Tongue (tissue), 2 donors: ENCODE results near the gene HELQ. TPM values are rescaled to one million over a fixed set of nuclear protein-coding genes. Genes with fewer than 3 reads are reported as not detected.
"Not testable (repeated sequence)": the region's sequence is repeated elsewhere in the genome, so short reads cannot be mapped to it uniquely, and the experiment has no call there.

Experiments used
- DNase-seq: peaks from one replicate; pipeline ENCODE4 v3.0.0-alpha.2; 2015
- total RNA-seq: library from RNA; depleted of rRNA; stranded (reverse); fragments of >200 nt; gene quantifications from one replicate; pipeline ENCODE4 v1.2.3, GENCODE V29; 2014

The HELQ gene
- total RNA-seq, 1 donor from 2014 or later, result 23.2 TPM

DNA sequence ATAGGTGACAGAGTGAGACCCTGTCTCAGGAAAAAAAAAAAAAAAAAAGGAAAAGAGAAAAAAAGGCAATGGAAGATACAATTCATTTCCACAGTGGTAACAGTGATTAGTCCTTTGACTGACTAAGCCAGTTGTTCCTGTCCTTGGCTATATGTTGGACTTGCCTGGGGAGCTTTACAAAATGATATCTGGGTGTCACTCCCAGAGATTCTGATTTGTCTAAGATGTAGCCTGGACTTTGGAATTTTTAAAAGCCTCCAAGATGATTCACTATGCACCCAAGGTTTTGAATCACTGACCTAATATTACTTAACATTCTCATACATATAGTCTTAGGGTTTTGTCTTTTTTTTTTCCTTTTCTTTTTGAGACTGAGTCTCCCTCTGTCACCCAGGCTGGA is 16.9 kb downstream of the HELQ start:
- no peak for DNase-seq

DNA sequence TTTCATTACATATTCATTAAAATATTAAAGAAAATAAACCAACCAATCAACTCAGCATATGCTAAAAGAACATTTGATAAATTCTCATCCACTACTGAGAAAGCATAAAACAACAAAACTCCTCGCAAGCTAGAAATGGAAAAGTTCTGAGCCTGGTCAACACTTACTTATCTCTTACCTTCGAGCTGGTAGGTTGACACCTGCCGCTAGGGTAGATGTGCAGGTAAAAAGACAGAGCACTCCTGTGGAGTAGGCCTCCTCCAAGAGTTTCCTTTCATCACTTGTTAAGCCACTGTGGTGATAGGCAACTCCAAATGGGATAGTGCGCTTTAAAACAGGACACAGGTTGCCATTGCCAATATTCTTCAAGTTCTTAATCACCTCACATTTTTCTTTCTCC is 18.9 kb downstream of the HELQ start:
- DNase-seq, result no peak

DNA sequence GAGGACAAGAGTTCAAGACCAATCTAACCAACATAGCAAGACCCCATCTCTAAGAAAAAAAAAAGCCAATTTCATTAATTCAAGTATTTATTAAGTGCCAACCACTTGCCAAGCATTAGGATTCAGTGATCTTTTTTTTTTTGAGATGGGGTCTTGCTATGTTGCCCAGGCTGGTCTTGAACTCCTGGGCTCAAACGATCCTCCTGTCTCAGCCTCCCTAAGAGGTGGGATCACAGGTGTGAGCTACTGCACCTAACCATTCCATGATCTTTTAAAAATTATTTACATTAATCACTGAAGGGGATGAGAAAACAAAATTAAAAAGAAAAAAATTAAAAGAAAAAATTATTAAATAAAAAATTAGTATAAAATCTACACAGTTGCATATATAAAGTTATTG is 24.4 kb downstream of the HELQ start:
- DNase-seq, result no peak

DNA sequence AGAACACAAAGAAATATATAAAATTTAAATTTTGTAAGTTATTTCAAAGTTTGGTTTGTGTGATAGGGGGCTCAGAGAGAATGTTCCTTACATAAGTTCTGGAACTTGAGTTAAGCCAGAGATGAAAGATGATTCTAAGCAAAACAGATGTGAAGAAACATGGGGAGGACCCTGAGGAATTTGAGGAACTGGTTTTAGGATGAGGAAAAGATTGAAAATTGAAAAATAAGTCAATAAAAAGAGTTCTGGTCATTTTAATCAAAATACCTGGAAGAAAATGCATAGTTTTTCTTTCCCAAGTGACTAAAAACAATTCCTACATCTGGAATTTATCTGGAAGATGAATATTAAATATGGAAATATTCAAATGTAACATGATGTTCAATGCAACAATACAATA is 37.4 kb downstream of the HELQ start:
- DNase-seq, result no peak

DNA sequence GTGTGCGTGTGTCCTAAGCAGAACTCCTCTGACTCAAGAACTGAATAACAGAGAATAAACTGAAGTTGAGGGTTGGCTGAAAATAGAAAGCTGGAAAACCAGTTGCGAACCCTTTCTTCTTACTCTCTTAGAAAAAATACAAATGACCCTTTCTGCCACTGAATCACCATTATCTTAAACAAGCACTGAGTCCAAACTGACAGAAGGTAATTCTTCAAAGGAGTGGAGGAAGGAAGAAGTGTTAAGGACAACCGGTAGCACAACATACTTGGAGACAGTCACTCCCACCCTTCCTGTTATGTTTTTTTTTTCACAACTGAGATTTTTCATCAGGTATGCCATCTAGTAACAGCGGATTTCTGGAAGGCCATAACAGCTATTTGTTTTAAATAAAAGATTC is 38.1 kb downstream of the HELQ start:
- DNase-seq, result no peak

DNA sequence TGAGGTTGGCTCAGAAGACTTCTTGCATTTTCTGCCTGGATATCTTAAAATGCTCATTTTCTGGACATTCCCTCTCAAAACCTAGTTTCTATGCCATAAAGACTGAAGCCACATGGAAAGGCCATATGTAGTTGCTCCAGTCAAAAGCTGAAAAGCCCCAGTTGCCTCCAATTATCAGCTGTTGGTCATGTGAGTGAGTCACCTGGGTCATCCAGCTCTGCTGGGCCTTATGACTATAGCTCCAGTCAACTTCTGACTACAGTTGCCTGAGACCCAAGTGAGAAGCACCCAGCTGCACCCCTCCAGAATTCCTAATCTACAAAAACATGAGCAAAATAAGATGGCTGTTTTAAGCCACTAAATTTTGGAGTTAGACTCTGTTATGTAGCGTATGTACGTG is 41.9 kb downstream of the HELQ start:
- DNase-seq, result no peak

DNA sequence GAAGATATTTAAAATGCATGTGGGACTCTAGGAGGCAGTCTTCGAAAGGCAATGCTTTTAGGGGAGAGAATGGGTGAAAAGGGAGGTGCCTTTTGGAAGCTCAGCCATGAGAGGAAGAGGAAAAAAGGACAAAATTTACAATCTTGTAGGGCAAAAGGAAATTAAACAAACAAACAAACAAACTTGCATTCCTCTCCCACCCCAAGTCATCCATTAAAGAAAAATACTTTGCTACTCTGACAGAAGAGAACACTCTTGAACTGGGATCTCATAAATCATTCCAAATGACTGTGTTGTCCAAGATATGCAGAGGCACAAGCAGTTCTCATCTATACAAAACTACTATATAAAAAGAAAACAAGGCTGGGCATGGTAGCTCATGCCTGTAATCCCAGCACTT is 46.7 kb downstream of the HELQ start:
- DNase-seq, result no peak

DNA sequence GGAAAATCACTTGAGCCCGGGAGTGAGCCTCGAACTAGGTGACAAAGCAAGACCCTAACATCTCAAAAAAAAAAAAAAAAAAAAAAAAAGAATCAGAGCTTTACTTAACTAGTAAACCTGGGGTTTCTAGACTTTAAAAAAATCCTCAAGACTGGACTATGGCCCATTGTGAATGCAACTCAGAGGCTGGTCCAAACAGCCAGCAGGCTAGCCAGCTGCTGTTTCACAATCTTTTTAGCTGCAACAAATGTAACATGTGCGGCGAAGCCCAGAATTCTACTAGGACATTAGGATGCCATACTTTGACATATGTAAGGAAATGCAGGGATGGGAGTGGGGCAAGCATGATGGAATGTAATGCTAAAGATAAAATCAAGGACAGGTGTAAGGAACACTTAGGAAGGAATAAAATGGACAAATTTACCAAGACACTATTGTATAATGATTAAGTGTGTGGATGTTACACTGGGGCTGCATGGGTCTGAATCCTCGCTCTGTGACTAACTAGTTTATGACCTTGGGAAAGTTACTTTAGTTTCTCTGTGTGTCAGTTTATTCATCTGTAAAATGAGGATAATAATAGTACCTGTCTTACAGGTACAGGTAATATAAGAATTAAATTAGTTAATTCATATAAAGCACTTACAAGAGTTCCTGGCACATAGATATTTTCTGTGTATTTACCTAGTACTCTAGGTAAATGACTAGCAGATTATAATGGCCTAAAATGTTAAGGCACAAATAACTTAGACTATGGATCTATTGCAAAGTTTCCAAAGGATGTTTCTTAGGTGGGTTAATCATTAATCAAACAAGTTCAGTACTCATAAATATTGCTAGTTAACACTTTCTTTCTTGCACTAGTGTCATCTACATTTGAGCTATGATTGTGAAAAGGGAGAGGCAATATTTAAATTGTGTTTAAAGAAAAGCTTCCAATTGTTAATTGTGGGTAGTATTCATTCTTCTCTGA is 49.5 kb downstream of the HELQ start:
- no peak for DNase-seq

DNA sequence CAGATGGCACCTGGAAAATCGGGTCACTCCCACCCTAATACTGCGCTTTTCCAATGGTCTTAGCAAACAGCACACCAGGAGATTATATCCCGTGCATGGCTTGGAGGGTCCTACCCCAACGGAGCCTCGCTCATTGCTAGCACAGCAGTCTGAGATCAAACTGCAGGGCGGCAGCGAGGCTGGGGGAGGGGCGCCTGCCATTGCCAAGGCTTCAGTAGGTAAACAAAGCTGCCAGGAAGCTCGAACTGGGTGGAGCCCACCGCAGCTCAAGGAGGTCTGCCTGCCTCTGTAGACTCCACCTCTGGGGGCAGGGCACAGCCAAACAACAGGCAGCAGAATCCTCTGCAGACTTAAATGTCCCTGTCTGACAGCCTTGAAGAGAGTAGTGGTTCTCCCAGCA is 57.5 kb downstream of the HELQ start:
- DNase-seq, result not testable (repeated sequence)

DNA sequence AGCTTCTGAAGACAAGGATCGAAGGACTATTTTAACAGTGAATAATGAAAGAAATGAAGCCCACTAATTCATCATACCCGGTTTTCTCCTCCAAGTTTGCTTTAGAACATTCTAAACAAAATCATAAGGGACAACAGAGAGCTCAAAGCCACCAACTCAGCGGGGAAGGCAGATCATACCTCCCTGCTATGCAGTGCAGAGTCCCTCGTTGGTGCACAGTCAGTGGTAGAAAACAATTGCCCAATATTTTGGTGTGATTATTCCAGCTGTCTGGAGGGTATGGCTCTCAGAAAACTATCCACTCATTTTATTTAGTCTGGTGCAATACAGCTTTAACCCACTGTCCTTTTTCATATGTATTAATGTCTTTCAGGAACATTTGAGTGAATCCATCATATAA is 61.7 kb downstream of the HELQ start:
- no peak for DNase-seq

DNA sequence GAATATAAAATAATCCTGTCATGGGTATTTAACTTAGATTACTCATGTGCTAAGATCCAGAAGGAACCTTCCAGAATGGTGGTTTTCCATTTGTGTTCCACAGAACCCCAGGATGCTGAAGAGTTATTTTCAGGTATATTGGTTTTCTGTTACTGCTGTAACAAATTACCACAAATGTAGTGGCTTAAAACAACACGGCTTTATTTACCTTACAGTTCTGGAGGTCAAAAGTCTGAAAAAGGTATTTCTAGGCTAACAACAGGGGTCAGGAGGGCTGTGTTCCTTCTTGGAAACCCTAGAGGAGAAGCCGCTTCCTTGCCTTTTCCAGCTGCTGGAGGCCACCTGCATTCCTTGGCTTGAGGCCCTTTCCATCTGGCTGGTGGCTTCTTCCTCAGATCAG is 63.1 kb downstream of the HELQ start:
- DNase-seq, result no peak

DNA sequence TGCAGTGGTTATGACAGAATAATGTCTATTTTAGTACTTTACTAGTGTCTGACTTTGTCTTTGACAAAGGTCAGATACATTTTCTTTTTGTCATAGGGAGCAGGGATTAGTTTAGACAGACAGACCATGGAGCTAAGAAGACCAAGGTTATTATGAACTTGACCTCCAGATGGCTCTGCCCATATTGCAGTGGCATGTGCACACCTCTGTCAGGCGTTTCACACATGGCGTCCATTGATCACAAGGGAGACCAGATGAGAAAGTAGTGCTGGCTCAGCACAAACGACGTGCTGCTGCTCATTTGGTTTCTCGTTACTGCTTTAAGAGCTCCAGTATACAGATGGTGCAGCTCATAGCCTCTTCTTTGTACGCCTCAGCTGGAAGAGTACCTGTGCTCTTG is 64.7 kb downstream of the HELQ start:
- no peak for DNase-seq

DNA sequence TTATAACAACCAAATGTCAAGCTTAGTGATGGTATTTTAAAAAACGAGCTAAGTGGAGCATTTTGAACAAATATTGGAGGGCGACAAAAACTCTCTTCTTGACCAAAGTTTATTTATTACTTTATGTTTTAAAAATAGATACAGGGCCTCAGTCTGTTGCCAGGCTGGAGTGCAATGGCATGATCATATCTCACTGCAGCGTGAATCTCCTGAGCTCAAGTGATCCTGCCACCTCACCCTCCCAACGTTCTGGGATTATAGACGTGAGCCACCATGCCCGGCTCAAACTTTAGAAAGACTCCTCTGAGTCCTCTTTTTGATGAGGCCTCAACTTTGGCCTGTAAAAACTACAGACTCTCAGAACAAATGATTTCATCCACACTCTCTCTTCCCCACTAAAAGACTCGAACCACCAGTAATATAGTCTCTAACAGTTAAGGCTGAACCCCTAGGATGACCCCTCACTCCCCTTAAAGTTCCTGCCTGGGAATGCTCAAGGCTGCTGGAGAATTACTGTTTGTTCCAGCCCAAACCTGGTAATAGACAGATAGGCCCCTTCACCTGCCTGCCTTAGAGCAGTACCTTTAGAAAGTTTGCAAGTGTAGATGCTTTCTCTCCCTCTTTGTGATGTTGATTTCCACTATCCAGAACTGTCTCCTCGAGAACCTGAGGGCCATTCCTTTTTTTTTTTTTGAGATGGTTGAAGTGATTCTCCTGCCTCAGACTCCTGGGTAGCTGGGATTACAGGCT is 65.7 kb downstream of the HELQ start:
- DNase-seq, result no peak

DNA sequence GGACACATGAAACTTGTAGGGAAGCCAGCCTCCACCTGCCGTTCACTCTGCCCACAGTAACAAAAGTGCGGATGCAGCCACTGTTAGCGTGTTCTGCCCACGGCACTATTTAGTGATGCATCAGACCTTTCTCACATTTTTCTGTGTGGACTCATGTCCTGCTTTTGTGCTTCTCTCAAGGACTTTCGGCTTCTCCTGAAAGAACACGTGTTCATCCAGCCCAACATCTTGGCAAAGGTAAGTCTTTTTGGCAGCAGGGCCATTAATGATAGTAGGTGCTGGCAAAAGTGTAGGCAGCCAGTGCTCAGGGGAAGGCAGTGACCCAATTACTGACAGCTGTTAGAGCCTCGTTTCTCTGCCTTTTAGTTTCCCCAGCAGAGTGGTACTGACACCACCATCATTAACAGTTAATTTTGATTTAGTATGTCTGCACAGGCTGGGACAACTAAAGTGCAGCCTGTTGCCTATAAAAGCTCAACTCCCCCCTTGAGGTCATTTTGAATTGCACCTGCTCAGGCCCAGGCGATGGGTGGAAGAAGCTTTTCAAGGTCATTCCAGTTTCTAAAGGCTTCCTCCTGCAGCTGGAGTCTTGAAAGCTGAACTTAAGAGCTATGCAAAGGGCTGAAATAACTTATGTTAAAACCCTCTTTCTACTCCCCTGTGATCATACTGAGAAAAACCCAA is 66.4 kb downstream of the HELQ start:
- peak; percentile 6 for DNase-seq

DNA sequence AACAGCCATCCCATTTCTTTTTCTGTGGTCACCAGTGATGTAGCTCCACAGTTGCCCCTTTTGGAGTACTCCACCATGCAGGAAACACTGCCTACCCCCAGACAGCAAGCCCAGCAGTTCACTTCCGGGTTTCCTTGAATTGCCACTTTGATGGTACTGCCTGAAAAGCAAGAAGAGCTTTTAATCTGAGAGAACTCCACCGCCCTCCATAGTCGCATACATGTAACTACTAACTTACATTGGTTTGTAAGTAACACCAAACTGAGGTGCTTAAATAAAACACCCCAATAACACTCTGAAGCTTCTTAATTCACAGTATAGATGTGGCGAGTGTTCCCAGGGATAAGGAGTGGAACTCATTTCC is 67.3 kb downstream of the HELQ start:
- DNase-seq, result no peak

DNA sequence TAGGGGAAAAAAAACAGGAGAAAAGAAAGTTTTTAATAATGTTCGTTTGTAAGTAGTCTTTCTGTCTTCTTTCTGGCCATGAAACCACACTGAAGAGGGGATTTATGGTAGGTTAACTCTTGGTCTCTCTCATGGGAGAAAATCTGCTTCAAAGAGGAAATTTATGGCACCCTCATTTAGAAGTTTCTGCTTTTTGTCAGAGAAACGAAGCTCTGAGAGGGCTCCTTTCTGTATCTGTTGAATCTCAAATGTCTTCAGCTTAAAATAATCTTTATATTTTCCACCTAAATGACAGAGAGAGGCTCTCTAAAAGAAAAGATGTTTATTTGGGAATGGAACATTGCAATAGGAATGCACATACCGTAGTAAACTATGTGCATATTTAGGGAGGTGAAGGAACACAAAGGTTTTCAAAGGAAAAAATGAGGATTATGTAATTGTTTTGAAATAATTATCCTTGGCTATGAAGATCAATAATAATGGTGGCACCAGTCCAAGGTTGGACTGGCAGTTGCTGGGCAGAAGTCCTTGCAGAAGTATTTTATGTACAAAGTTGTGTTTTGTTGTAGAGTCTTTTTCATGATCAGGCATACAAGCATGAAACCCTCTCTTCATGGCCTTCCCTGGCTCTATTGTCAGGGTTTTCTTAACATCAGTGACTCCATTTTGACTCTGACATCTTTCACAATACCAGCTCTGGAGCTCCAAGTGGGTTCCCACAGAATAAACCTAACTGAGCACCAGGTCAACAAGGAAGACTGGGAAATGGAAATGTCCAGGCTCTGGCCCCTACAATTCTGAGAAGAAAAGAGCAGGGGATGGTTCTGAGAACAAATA is 67.9 kb downstream of the HELQ start:
- DNase-seq, result peak; percentile 69

DNA sequence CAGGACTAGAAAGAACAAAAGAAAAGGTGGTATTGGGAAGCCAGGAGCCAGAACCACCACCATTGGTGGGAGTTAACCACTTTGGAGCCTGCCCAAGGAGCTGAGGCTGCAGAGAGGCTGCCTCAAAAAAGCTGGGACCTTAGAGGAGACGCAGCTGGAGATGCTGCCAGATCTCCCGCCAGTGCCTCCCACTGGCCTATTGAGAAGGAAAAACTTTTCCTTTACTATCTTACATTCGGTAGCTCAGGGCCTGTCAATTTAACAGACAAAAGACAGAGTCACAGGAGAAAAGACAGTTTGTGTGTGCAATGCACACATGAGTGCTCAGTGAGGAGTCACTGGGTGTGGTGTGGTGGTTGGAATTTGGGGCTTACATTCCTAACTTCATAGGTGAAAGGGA is 68.6 kb downstream of the HELQ start:
- peak; percentile 28 for DNase-seq

DNA sequence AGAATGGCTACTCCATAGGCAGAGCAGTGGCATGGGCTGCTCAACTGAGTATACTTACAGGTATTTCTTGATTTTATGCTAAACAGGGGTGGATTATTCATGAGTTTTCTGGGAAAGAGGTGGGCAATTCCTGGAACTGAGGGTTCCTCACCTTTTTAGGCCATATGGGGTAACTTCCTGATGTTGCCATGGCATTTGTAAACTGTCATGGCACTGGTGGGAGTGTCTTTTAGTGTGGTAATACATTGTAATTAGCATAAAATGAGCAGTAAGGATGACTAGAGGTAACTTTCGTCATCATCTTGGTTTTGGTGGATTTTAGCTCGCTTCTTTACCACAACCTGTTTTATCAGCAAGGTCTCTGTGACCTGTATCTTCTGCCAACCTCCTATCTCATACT is 72.8 kb downstream of the HELQ start:
- DNase-seq, result no peak

DNA sequence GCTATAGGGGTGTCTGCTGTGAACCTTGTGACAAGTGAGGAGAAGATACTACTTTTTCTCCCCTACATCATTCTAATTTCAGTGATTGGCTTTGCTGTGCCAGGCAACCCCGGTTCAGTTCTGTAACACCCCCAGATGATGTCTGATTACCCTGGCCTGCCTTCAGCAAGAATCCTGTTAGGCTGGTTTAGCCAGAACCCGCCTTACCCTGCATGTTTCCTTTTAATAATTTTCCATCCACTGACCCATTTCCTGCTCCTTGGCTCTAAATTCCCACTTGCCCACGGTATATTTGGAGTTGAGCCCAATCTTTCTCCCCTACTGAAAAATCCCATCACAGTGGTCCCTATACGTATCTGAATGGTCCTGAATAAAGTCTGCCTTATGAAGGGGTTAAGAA is 74.5 kb downstream of the HELQ start:
- DNase-seq, result no peak

DNA sequence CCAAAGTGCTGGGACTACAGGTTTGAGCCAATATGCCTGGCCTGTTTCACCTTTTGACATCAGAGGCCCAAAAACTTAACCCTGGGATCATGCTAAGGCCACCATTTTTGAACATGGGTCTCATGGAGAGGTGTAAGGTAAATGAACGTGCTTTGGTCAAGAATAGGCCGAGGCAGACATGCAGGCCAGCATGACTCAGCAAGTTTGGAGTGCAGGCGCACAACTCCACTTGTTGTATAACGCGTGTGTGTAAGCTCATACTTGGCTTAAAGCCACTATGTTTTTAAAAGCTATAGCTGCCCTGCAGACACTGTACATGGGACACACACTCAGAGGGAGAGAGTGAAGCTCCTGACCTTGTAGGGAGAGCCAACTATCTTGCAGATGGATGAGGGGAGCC is 77.2 kb downstream of the HELQ start:
- no peak for DNase-seq

DNA sequence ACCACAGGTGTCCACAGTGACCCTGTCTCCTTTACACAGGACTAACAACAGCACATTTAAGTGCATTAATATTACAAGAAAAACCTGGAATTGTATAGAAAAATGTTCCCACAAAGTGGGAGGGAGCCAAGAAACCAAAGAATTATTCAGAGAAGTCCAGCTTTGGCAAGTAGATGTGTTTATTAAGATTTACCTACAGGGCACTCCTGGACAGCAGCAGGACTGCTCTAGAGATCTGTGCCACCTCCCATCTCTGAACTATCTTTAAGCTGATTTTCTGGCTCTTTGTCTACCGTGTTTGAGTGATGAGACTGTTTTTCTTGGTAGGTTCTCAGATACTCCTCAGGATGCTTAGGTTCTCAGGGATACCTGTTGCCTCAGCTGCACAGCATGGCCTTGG is 82.7 kb downstream of the HELQ start:
- DNase-seq, result no peak

DNA sequence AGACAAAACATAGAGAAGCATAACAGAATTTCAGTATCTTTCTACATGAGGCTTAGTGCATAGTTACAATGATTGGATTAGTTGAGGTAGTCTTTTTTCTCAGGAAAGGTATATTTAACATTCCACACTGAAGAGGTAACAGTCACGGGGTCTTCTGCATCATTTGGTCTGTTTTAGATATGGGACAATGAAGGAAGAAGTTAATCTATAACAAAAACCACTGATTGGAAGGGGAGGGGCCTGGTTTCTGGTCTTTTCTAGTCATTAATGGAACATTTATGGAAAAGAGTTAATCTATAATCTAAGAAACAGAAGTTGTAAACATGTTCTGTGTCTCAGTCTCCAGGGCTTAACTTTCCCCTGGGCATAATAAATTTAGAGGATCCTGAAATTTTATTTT is 83.7 kb downstream of the HELQ start:
- no peak for DNase-seq
